GM23338 (cell line): ENCODE results near the gene AGPAT4. TPM values are rescaled to one million over a fixed set of nuclear protein-coding genes. Genes with fewer than 3 reads are reported as not detected.
"Not testable (repeated sequence)": the region's sequence is repeated elsewhere in the genome, so short reads cannot be mapped to it uniquely, and the experiment has no call there.

Experiments used
- ATAC-seq: fragments of 200-7000 bp; cut with Tn5 transposase; 3 replicates; pipeline ENCODE4 v1.9.1; 2020
- DNase-seq: peaks from one replicate; pipeline ENCODE4 v3.0.0-alpha.2; 2015; ENCODE audit warnings: low spot score
- H2AFZ ChIP-seq: fragments of 200-600 bp; sonication (generic); 2 replicates; pipeline ENCODE4 v1.8.0; 2016; ENCODE audit warnings: antibody characterized with exemption, mild to moderate bottlenecking, moderate library complexity
- H3F3A ChIP-seq: fragments of 200-600 bp; sonication (generic); replicated peaks from 2 replicates; pipeline ENCODE4 v1.8.0; 2017; ENCODE audit warnings: antibody characterized with exemption, mixed run types, low read depth
- H3K27ac ChIP-seq: fragments of 200-600 bp; sonication (generic); 2 replicates; pipeline ENCODE4 v1.6.1; 2016; ENCODE audit warnings: low read depth
- H3K27me3 ChIP-seq: fragments of 200-600 bp; sonication (generic); 2 replicates; pipeline ENCODE4 v1.8.0; 2016; ENCODE audit warnings: mild to moderate bottlenecking, mixed run types, moderate library complexity; ENCODE audit not compliant: insufficient read depth
- H3K36me3 ChIP-seq: fragments of 200-600 bp; sonication (generic); 2 replicates; pipeline ENCODE4 v1.8.0; 2016; ENCODE audit warnings: mild to moderate bottlenecking; ENCODE audit not compliant: insufficient read depth
- H3K4me1 ChIP-seq: fragments of 200-600 bp; sonication (generic); 2 replicates; pipeline ENCODE4 v1.8.0; 2016; ENCODE audit warnings: mild to moderate bottlenecking, moderate library complexity; ENCODE audit not compliant: insufficient read depth
- H3K4me2 ChIP-seq: fragments of 200-600 bp; sonication (generic); 2 replicates; pipeline ENCODE4 v1.7.1; 2017; ENCODE audit warnings: mixed run types
- H3K4me3 ChIP-seq: fragments of 200-600 bp; sonication (generic); 2 replicates; pipeline ENCODE4 v1.6.1; 2016; ENCODE audit warnings: mixed run types
- H3K79me2 ChIP-seq: fragments of 200-600 bp; sonication (generic); replicated peaks from 2 replicates; pipeline ENCODE4 v1.8.0; 2017; ENCODE audit warnings: mild to moderate bottlenecking; ENCODE audit not compliant: insufficient read depth
- H3K9me2 ChIP-seq: fragments of 200-600 bp; sonication (generic); 2 replicates; pipeline ENCODE4 v1.8.0; 2017; ENCODE audit not compliant: insufficient read depth
- H4K20me1 ChIP-seq: fragments of 200-600 bp; sonication (generic); replicated peaks from 2 replicates; pipeline ENCODE4 v1.8.0; 2017; ENCODE audit warnings: mild to moderate bottlenecking; ENCODE audit not compliant: insufficient read depth
- H3K27ac Mint-ChIP-seq: 2 replicates; pipeline ENCODE4 v1.8.0; 2020; ENCODE audit warnings: inconsistent platforms, mild to moderate bottlenecking, moderate library complexity, mixed read lengths
- H3K27me3 Mint-ChIP-seq: 3 replicates; pipeline ENCODE4 v1.8.0; 2022; ENCODE audit warnings: low read depth, mild to moderate bottlenecking, moderate library complexity, mixed read lengths, inconsistent platforms; ENCODE audit not compliant: insufficient read depth, poor library complexity
- H3K36me3 Mint-ChIP-seq: 3 replicates; pipeline ENCODE4 v1.8.0; 2021; ENCODE audit warnings: low read depth, mild to moderate bottlenecking, inconsistent platforms, moderate library complexity, mixed read lengths
- H3K4me1 Mint-ChIP-seq: 3 replicates; pipeline ENCODE4 v1.8.0; 2020; ENCODE audit warnings: mild to moderate bottlenecking, inconsistent platforms, mixed read lengths
- H3K4me3 Mint-ChIP-seq: 3 replicates; pipeline ENCODE4 v1.8.0; 2021; ENCODE audit warnings: moderate library complexity, mild to moderate bottlenecking, inconsistent platforms, mixed read lengths
- H3K9me3 Mint-ChIP-seq: 3 replicates; pipeline ENCODE4 v1.8.0; 2020; ENCODE audit warnings: moderate library complexity, mild to moderate bottlenecking, inconsistent platforms, mixed read lengths
- CREB1 ChIP-seq: fragments of 250-450 bp; sonication (Bioruptor Pico); IDR thresholded peaks from 2 replicates; pipeline ENCODE4 v1.5.0; 2020; ENCODE audit warnings: low read depth, mild to moderate bottlenecking, moderate library complexity
- EZH2 ChIP-seq: fragments of 200-600 bp; sonication (generic); IDR thresholded peaks from one replicate; pipeline ENCODE4 v1.8.0; 2017; ENCODE audit warnings: antibody characterized with exemption, mild to moderate bottlenecking, low read depth; ENCODE audit not compliant: unreplicated experiment
- EZH2phosphoT487 ChIP-seq: fragments of 200-600 bp; sonication (generic); IDR thresholded peaks from one replicate; pipeline ENCODE4 v1.8.1; 2018; ENCODE audit warnings: antibody characterized with exemption; ENCODE audit not compliant: unreplicated experiment
- JUNB ChIP-seq: IDR thresholded peaks from one replicate; pipeline ENCODE4 v1.6.1; 2016; ENCODE audit warnings: antibody characterized with exemption; ENCODE audit not compliant: unreplicated experiment
- NANOG ChIP-seq: IDR thresholded peaks from 2 replicates; pipeline ENCODE4 v1.6.1; 2016; ENCODE audit warnings: antibody characterized with exemption, borderline replicate concordance
- POLR2AphosphoS5 ChIP-seq: IDR thresholded peaks from 2 replicates; pipeline ENCODE4 v1.6.1; 2016; ENCODE audit warnings: antibody characterized with exemption, low read depth
- ZNF114 ChIP-seq: fragments of 250-450 bp; sonication (Bioruptor Pico); IDR thresholded peaks from 2 replicates; pipeline ENCODE4 v1.5.0; 2020; ENCODE audit warnings: mild to moderate bottlenecking, moderate library complexity
- polyA plus RNA-seq: library from polyadenylated mRNA; unstranded; fragments of >200 nt; fragmentation: Nextera tagmentation; extraction: Ambion mirVana; gene quantifications from 2 replicates; pipeline ENCODE4 v1.2.1, GENCODE V29; 2016
- total RNA-seq: library from RNA; depleted of rRNA; stranded (reverse); fragments of >200 nt; shearing (Covaris generic); gene quantifications from 2 replicates; pipeline ENCODE4 v1.2.3, GENCODE V29; 2014

Gene AGPAT4
- total and polyA plus RNA-seq, 2 experiments from 2014 or later, result 8.9 to 19.3 TPM

DNA sequence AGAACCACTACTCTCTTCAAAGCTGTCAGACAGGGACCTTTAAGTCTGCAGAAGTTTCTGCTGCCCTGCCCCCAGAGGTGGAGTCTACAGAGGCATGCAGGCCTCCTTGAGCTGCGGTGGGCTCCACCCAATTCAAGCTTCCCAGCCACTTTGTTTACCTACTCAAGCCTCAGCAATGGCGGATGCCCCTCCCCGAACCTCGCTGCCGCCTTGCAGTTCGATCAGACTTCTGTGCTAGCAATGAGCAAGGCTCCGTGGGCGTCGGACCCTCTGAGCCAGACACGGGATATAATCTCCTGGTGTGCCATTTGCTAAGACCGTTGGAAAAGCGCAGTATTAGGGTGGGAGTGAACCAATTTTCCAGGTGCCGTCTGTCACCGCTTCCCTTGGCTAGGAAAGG lies 95.7 kb downstream of the AGPAT4 start:
- not testable (repeated sequence) for ATAC-seq, H2AFZ ChIP-seq
- H3K36me3 Mint-ChIP-seq, result peaks cover 75% of the 10 kb centered on the region

GRCh38 chr6:161176428-161176827 lies 97.4 kb downstream of the AGPAT4 start:
- H4K20me1 ChIP-seq, H3K4me2 ChIP-seq, H3K79me2 ChIP-seq, H2AFZ ChIP-seq, H3K27me3 ChIP-seq, H3K4me3 ChIP-seq, H3K9me2 ChIP-seq, H3K27ac Mint-ChIP-seq, H3K27ac ChIP-seq, H3K27me3 Mint-ChIP-seq, DNase-seq, H3K4me1 ChIP-seq, H3K4me1 Mint-ChIP-seq, H3F3A ChIP-seq, ATAC-seq, H3K4me3 Mint-ChIP-seq: not testable (repeated sequence)
- H3K9me3 Mint-ChIP-seq, result peaks cover 78% of the 10 kb centered on the region
- peaks cover 76% of the 10 kb centered on the region for H3K36me3 Mint-ChIP-seq
- peaks cover 23% of the 10 kb centered on the region for H3K36me3 ChIP-seq

More for the DNA sequence above, 95.7 kb downstream of the AGPAT4 start:
- H3K36me3 ChIP-seq, result peaks cover 23% of the 10 kb centered on the region
- H3K9me2 ChIP-seq, DNase-seq, H3K79me2 ChIP-seq, H3K4me1 ChIP-seq, H3K4me1 Mint-ChIP-seq, H4K20me1 ChIP-seq, H3K4me2 ChIP-seq, H3K27ac Mint-ChIP-seq, H3K4me3 Mint-ChIP-seq, H3K4me3 ChIP-seq, H3K27ac ChIP-seq, H3K27me3 Mint-ChIP-seq, H3K27me3 ChIP-seq, H3F3A ChIP-seq: not testable (repeated sequence)
- peaks cover 72% of the 10 kb centered on the region for H3K9me3 Mint-ChIP-seq

GRCh38 chr6:161172769-161173168 lies 101.1 kb downstream of the AGPAT4 start:
- not testable (repeated sequence) for H3K9me2 ChIP-seq, ATAC-seq, H3K27me3 Mint-ChIP-seq, H3K27ac ChIP-seq, DNase-seq, H3K4me3 ChIP-seq, H3F3A ChIP-seq, H3K27ac Mint-ChIP-seq, H3K4me3 Mint-ChIP-seq, H3K27me3 ChIP-seq, H3K36me3 ChIP-seq, H3K4me2 ChIP-seq, H3K4me1 ChIP-seq, H4K20me1 ChIP-seq, H2AFZ ChIP-seq
- Mint-ChIP-seq H3K36me3 (peaks cover 54% of the 10 kb centered on the region), H3K4me1 (peaks cover 32% of the 10 kb centered on the region), H3K9me3 (peaks cover 55% of the 10 kb centered on the region)
- peaks cover 18% of the 10 kb centered on the region for H3K79me2 ChIP-seq

DNA sequence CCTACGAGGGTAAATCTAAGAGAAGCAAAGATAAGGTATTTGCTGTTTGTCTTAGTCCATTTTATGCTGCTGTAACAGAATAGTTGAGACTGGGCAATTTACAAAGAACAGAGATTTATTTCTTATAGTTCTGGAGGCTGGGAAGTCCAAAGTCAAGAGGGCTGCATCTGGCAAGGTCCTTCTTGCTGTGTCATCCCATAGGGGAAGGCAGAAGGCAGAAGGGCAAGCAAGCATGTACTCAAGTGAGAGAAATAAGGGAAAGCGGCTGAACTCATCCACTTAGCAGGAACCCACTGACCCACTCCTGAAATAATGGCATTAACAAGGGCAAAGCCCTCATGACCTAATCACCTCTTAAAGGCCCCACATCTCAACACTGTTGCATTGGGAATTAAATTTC lies 102.7 kb downstream of the AGPAT4 start:
- Mint-ChIP-seq H3K36me3 (peaks cover 45% of the 10 kb centered on the region), H3K27ac (no peak overlapping the region), H3K9me3 (peaks cover 39% of the 10 kb centered on the region), H3K4me3 (no peak overlapping the region), H3K4me1 (peaks cover 39% of the 10 kb centered on the region), H3K27me3 (peaks cover 8% of the 10 kb centered on the region)
- ATAC-seq (no peak), DNase-seq (no peak)
- peaks cover 8% of the 10 kb centered on the region for H3K4me1 ChIP-seq
- no peak overlapping the region for H3K27ac ChIP-seq
- H3K27me3 ChIP-seq, result no peaks in the 10 kb centered on the region
- H3K4me2 ChIP-seq, result no peak overlapping the region
- 0 out of 2 replicates have a peak, but pooled peaks cover 3% of the 10 kb centered on the region for H3K9me2 ChIP-seq
- H3K4me3 ChIP-seq, result no peak overlapping the region
- H3F3A ChIP-seq, result no peaks in the 10 kb centered on the region
- no peaks in the 10 kb centered on the region for H3K36me3 ChIP-seq
- peaks cover 18% of the 10 kb centered on the region for H3K79me2 ChIP-seq
- H4K20me1 ChIP-seq, result peaks cover 12% of the 10 kb centered on the region; the same call in 1 of the 2 replicates
- no peak overlapping the region for H2AFZ ChIP-seq
- TF ChIP-seq EZH2phosphoT487, result no peak
- TF ChIP-seq ZNF114 (CRISPR knock-in tag), result no peak
- TF ChIP-seq CREB1 (CRISPR knock-in tag), result no peak
- TF ChIP-seq NANOG, result no peak
- TF ChIP-seq EZH2, result no peak
- no peak for TF ChIP-seq POLR2AphosphoS5
- no peak for TF ChIP-seq JUNB
